GM20000 (cell line): ENCODE data around the gene SPAG8.

ENCODE experiments used
- DNase-seq: peaks from one replicate; pipeline ENCODE4 v3.0.0; 2012; ENCODE audit warnings: low spot score
- CTCF ChIP-seq: IDR thresholded peaks from 2 replicates; pipeline ENCODE4 v1.5.1; 2012; ENCODE audit warnings: mild to moderate bottlenecking, control low read depth; ENCODE audit errors: extremely low read depth, missing control alignments

Gene SPAG8

GRCh38 chr9:35771075-35771433, 41.0 kb downstream of the SPAG8 start:
- DNase-seq = no peak

GRCh38 chr9:35769763-35770162, 42.3 kb downstream of the SPAG8 start:
- DNase-seq = no peak
- TF ChIP-seq CTCF = no peak

More at GRCh38 chr9:35771075-35771433, 41.0 kb downstream of the SPAG8 start:
- TF ChIP-seq CTCF = no peak

DNA sequence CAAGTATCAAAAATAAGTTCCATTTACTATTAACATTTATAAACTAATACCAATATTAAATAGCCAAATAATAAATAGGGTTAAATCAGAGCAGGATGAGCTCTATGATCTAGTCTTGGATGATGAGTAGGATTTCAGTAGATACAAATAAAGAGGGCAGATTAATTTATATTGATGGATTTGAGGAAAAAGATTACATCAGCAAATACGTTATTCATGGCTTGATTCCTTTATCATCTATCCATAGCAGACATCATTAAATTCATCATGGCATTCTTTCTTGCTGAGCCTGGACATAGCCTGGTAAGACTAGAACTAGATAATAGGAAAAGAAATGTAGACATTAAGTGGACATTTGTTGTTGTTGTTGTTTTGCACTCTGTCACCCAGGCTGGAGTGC, 44.6 kb downstream of the SPAG8 start:
- no peak for DNase-seq
- no peak for TF ChIP-seq CTCF

DNA sequence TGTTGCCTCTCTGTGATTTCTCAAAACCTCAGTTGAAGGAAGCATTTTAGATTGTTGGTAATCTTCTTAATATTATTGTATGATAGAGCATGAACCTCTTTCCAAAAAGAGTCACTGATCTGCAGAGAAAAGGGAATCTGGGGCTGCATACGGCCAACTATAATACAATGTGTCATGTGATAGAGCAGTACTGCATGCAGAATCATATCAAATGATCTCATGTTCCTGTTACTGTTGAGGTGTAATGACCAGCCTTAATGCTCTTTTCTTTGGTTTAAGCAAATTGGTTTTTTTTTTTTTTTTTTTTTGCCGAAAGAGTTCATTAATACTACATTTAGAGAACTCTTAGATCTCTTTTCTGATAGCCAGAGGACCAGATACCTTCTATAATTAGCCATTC, 45.1 kb downstream of the SPAG8 start:
- DNase-seq = no peak
- no peak for TF ChIP-seq CTCF

DNA sequence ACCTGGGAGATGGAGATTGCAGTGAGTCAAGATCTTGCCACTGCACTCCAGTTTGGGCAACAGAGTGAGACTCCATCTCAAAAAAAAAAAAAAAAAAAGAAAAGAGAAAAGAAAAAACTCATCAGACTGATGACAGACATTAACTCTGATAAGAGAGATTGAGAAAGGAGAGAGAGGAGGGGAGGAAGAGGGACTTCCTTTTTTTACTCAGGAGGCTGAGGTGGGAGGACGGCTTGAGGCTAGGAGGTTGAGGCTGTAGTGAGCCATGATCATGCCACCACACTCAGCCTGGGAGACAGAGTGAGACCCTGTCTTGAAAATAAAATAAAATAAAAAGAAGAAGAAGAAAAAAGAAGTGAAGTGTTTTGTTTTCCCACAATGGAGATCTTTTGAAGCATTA, 48.3 kb downstream of the SPAG8 start:
- no peak for DNase-seq
- no peak for TF ChIP-seq CTCF

DNA sequence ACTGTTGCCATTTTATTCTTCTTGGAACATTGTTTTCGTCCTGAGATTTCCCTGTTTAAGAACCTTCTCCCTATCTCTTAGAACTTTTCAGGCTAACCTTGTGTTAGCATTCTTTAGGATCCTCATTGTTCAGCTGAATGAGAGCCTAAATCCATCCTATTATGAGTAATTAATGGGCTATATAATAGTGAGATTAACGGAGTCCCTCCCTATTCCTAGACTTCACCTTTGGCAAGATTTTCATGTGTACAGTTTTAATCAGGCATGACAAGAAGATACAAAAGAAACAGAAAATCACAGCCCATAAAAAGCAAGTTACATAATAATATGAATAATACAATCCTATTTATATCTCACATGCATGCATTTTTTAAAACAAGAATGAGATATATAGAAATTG, 48.9 kb downstream of the SPAG8 start:
- DNase-seq = no peak
- no peak for TF ChIP-seq CTCF

GRCh38 chr9:35760651-35761050, 51.4 kb downstream of the SPAG8 start:
- DNase-seq = no peak
- no peak for TF ChIP-seq CTCF
